SJSA1 (cell line): Measurements from ENCODE around the gene RBM4B. TPM values are rescaled to one million over a fixed set of nuclear protein-coding genes. Genes with fewer than 3 reads are reported as not detected.
A peak's percentile ranks its signal among the peaks of the same experiment; 100 is the strongest.
"Not testable (repeated sequence)": the region's sequence is repeated elsewhere in the genome, so short reads cannot be mapped to it uniquely, and the experiment has no call there.

Experiments
- DNase-seq, 2 experiments: peaks; one replicate each; pipeline ENCODE4 v3.0.0-alpha.2; 2015 to 2020; ENCODE audit warnings: low spot score in 2 of 2, low read depth in 1 of 2
- H3K27ac ChIP-seq: fragments of 250-450 bp; sonication (Bioruptor Pico); 2 replicates; pipeline ENCODE4 v1.5.1; 2020; ENCODE audit warnings: mild to moderate bottlenecking, moderate library complexity
- H3K27me3 ChIP-seq: fragments of 250-450 bp; sonication (Bioruptor Pico); replicated peaks from 2 replicates; pipeline ENCODE4 v1.5.1; 2020; ENCODE audit warnings: mild to moderate bottlenecking, moderate library complexity
- H3K36me3 ChIP-seq: fragments of 250-450 bp; sonication (Bioruptor Pico); 2 replicates; pipeline ENCODE4 v1.5.1; 2020; ENCODE audit warnings: mild to moderate bottlenecking
- H3K4me1 ChIP-seq: fragments of 250-450 bp; sonication (Bioruptor Pico); replicated peaks from 2 replicates; pipeline ENCODE4 v1.6.1; 2021; ENCODE audit warnings: mild to moderate bottlenecking
- H3K4me3 ChIP-seq: fragments of 250-450 bp; sonication (Bioruptor Pico); 2 replicates; pipeline ENCODE4 v1.5.1; 2020; ENCODE audit warnings: mild to moderate bottlenecking
- H3K9me3 ChIP-seq: fragments of 250-450 bp; sonication (Bioruptor Pico); replicated peaks from 2 replicates; pipeline ENCODE4 v1.5.1; 2020; ENCODE audit warnings: mild to moderate bottlenecking
- total RNA-seq: library from RNA; depleted of rRNA; stranded (reverse); fragments of >200 nt; shearing (Covaris generic); gene quantifications from 2 replicates; pipeline ENCODE4 v1.2.3, GENCODE V29; 2014

Gene RBM4B
- total RNA-seq, 1 experiment from 2014 or later, result 47.8 TPM

GRCh38 chr11:66659763-66660162, 17.9 kb downstream of the RBM4B start:
- H3K4me3 ChIP-seq, result no peak overlapping the region
- no peaks in the 10 kb centered on the region for H3K9me3 ChIP-seq
- DNase-seq, result no peak
- no peaks in the 10 kb centered on the region for H3K4me1 ChIP-seq
- no peak overlapping the region for H3K27ac ChIP-seq
- H3K27me3 ChIP-seq, result no peaks in the 10 kb centered on the region
- peaks cover 97% of the 10 kb centered on the region for H3K36me3 ChIP-seq

GRCh38 chr11:66653123-66653522, 24.6 kb downstream of the RBM4B start:
- H3K27ac ChIP-seq, result no peak overlapping the region
- H3K36me3 ChIP-seq, result peaks cover 100% of the 10 kb centered on the region
- H3K4me3 ChIP-seq, result no peak overlapping the region
- H3K9me3 ChIP-seq, result no peaks in the 10 kb centered on the region
- DNase-seq, result no peak
- no peaks in the 10 kb centered on the region for H3K27me3 ChIP-seq
- H3K4me1 ChIP-seq, result no peaks in the 10 kb centered on the region

- Histone ChIP-seq H3K36me3 (peaks cover 100% of the 10 kb centered on the region), H3K9me3 (no peaks in the 10 kb centered on the region)
These were observed 25.0 kb downstream of the RBM4B start for GRCh38 chr11:66652651-66653050.

GRCh38 chr11:66651016-66651415, 26.7 kb downstream of the RBM4B start:
- Histone ChIP-seq H3K4me1 (no peaks in the 10 kb centered on the region), H3K9me3 (no peaks in the 10 kb centered on the region), H3K4me3 (no peak overlapping the region), H3K27me3 (no peaks in the 10 kb centered on the region), H3K27ac (no peak overlapping the region), H3K36me3 (peaks cover 100% of the 10 kb centered on the region)
- DNase-seq, result no peak

More at GRCh38 chr11:66652651-66653050, 25.0 kb downstream of the RBM4B start:
- Histone ChIP-seq H3K27ac (no peak overlapping the region), H3K4me3 (no peak overlapping the region), H3K27me3 (no peaks in the 10 kb centered on the region), H3K4me1 (no peaks in the 10 kb centered on the region)
- no peak for DNase-seq

GRCh38 chr11:66649903-66650302, 27.8 kb downstream of the RBM4B start:
- no peak overlapping the region for H3K27ac ChIP-seq
- H3K27me3 ChIP-seq, result no peaks in the 10 kb centered on the region
- H3K36me3 ChIP-seq, result peaks cover 100% of the 10 kb centered on the region
- no peak for DNase-seq
- no peak overlapping the region for H3K4me3 ChIP-seq
- H3K4me1 ChIP-seq, result no peaks in the 10 kb centered on the region
- no peaks in the 10 kb centered on the region for H3K9me3 ChIP-seq

- Histone ChIP-seq H3K4me1 (peaks cover 2% of the 10 kb centered on the region), H3K9me3 (no peaks in the 10 kb centered on the region), H3K27me3 (no peaks in the 10 kb centered on the region), H3K4me3 (no peak overlapping the region), H3K36me3 (peaks cover 100% of the 10 kb centered on the region), H3K27ac (no peak overlapping the region)
- DNase-seq, result no peak
These were observed 30.9 kb downstream of the RBM4B start for GRCh38 chr11:66646828-66647227.

GRCh38 chr11:66643745-66644437, 33.8 kb downstream of the RBM4B start:
- no peak for DNase-seq
- H3K9me3 ChIP-seq, result no peaks in the 10 kb centered on the region
- H3K36me3 ChIP-seq, result peaks cover 100% of the 10 kb centered on the region
- peaks cover 28% of the 10 kb centered on the region for H3K4me1 ChIP-seq
- H3K4me3 ChIP-seq, result no peak overlapping the region
- H3K27ac ChIP-seq, result no peak overlapping the region
- H3K27me3 ChIP-seq, result no peaks in the 10 kb centered on the region

GRCh38 chr11:66641834-66642233, 35.9 kb downstream of the RBM4B start:
- Histone ChIP-seq H3K9me3 (no peaks in the 10 kb centered on the region), H3K27ac (no peak overlapping the region), H3K4me3 (no peak overlapping the region), H3K36me3 (peaks cover 96% of the 10 kb centered on the region), H3K27me3 (no peaks in the 10 kb centered on the region), H3K4me1 (peaks cover 39% of the 10 kb centered on the region)
- no peak for DNase-seq

GRCh38 chr11:66639814-66640340, 37.8 kb downstream of the RBM4B start:
- not testable (repeated sequence) for DNase-seq, H3K9me3 ChIP-seq, H3K27ac ChIP-seq, H3K27me3 ChIP-seq
- Histone ChIP-seq H3K4me3 (peak overlapping the region; percentile 58), H3K36me3 (peaks cover 94% of the 10 kb centered on the region), H3K4me1 (peaks cover 39% of the 10 kb centered on the region)

GRCh38 chr11:66639066-66639813, 38.4 kb downstream of the RBM4B start:
- peaks cover 94% of the 10 kb centered on the region for H3K36me3 ChIP-seq

GRCh38 chr11:66638177-66639065, 39.3 kb downstream of the RBM4B start, which contains the start of gene RBM4:
Gene RBM4, plus strand, starts transcription at chr11:66638703. Its CDS starts 1,009 bp downstream, at chr11:66639712.
- Histone ChIP-seq H3K27me3 (no peaks in the 10 kb centered on the region), H3K36me3 (peaks cover 94% of the 10 kb centered on the region), H3K4me1 (peaks cover 39% of the 10 kb centered on the region), H3K9me3 (no peaks in the 10 kb centered on the region), H3K27ac (peak within 1 kb of the TSS; percentile 56), H3K4me3 (peak within 1 kb of the TSS; percentile 58)
- peak; percentile 100 for DNase-seq

More at GRCh38 chr11:66639066-66639813, 38.4 kb downstream of the RBM4B start:
- H3K27ac ChIP-seq, result peak overlapping the region; percentile 56
- peaks cover 39% of the 10 kb centered on the region for H3K4me1 ChIP-seq
- H3K9me3 ChIP-seq, result no peaks in the 10 kb centered on the region
- peak overlapping the region; percentile 58 for H3K4me3 ChIP-seq
- H3K27me3 ChIP-seq, result no peaks in the 10 kb centered on the region
- DNase-seq, result no peak

- Histone ChIP-seq H3K27me3 (no peaks in the 10 kb centered on the region), H3K36me3 (peaks cover 94% of the 10 kb centered on the region), H3K4me3 (peak overlapping the region; percentile 58), H3K27ac (no peak overlapping the region), H3K4me1 (peaks cover 39% of the 10 kb centered on the region), H3K9me3 (no peaks in the 10 kb centered on the region)
- DNase-seq, result no peak
These were observed 40.0 kb downstream of the RBM4B start for GRCh38 chr11:66637557-66638176.

- H3K27ac ChIP-seq, result no peak overlapping the region
- H3K4me3 ChIP-seq, result no peak overlapping the region
- peaks cover 94% of the 10 kb centered on the region for H3K36me3 ChIP-seq
- H3K27me3 ChIP-seq, result no peaks in the 10 kb centered on the region
- H3K9me3 ChIP-seq, result no peaks in the 10 kb centered on the region
- H3K4me1 ChIP-seq, result peaks cover 33% of the 10 kb centered on the region
- DNase-seq, result no peak
These were observed 41.3 kb downstream of the RBM4B start for GRCh38 chr11:66636411-66636810.
